GM18526 (cell line): Measurements from ENCODE around the gene FOXC1.

Experiments
- POLR2A ChIP-seq: IDR thresholded peaks from 3 replicates; pipeline ENCODE4 v1.6.1; 2011; ENCODE audit not compliant: insufficient read length; ENCODE audit errors: extremely low read depth

The FOXC1 gene

DNA sequence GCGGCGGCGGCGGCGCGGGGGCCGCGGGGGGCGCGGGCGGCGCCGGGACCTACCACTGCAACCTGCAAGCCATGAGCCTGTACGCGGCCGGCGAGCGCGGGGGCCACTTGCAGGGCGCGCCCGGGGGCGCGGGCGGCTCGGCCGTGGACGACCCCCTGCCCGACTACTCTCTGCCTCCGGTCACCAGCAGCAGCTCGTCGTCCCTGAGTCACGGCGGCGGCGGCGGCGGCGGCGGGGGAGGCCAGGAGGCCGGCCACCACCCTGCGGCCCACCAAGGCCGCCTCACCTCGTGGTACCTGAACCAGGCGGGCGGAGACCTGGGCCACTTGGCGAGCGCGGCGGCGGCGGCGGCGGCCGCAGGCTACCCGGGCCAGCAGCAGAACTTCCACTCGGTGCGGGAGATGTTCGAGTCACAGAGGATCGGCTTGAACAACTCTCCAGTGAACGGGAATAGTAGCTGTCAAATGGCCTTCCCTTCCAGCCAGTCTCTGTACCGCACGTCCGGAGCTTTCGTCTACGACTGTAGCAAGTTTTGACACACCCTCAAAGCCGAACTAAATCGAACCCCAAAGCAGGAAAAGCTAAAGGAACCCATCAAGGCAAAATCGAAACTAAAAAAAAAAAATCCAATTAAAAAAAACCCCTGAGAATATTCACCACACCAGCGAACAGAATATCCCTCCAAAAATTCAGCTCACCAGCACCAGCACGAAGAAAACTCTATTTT lies 2.0 kb downstream of the FOXC1 start:
- TF ChIP-seq POLR2A: no peak

DNA sequence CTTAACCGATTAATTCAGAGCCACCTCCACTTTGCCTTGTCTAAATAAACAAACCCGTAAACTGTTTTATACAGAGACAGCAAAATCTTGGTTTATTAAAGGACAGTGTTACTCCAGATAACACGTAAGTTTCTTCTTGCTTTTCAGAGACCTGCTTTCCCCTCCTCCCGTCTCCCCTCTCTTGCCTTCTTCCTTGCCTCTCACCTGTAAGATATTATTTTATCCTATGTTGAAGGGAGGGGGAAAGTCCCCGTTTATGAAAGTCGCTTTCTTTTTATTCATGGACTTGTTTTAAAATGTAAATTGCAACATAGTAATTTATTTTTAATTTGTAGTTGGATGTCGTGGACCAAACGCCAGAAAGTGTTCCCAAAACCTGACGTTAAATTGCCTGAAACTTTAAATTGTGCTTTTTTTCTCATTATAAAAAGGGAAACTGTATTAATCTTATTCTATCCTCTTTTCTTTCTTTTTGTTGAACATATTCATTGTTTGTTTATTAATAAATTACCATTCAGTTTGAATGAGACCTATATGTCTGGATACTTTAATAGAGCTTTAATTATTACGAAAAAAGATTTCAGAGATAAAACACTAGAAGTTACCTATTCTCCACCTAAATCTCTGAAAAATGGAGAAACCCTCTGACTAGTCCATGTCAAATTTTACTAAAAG lies 2.7 kb downstream of the FOXC1 start:
- no peak for TF ChIP-seq POLR2A

GRCh38 chr6:1612974-1613306 lies 3.2 kb downstream of the FOXC1 start:
- no peak for TF ChIP-seq POLR2A

- TF ChIP-seq POLR2A: no peak
Observed at GRCh38 chr6:1613346-1613687, 3.6 kb downstream of the FOXC1 start.

DNA sequence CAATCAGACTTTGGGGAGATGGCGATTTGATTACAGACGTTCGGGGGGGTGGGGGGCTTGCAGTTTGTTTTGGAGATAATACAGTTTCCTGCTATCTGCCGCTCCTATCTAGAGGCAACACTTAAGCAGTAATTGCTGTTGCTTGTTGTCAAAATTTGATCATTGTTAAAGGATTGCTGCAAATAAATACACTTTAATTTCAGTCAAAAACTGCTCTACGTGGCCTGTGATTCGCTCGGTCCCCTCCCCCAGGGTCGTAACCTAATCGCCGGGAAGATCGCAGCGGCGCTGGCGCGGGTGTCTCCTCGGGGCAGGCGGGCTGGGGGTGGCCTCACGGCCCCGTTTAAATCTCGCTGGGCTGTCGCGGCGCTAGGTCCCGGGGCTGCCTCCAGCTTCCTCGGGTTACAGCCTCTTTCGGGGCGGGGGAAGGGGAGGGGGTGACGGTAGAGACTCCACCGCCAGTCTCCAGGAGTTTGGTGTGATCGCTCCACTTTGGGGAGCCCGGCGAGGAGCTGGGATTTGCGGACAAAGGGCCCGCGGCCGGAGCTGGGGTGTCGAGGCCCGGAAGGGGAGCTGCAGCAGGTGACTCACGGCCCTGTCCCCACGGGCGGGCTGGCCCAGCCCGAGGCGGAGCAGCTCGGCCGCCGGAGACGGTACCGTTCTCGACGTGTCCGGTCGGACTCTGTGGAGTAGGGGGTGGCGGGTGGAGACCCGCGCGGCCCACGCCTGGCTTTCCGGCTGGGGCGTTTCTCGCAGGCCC lies 4.2 kb downstream of the FOXC1 start:
- no peak for TF ChIP-seq POLR2A

GRCh38 chr6:1614448-1615150 lies 4.9 kb downstream of the FOXC1 start:
- no peak for TF ChIP-seq POLR2A

DNA sequence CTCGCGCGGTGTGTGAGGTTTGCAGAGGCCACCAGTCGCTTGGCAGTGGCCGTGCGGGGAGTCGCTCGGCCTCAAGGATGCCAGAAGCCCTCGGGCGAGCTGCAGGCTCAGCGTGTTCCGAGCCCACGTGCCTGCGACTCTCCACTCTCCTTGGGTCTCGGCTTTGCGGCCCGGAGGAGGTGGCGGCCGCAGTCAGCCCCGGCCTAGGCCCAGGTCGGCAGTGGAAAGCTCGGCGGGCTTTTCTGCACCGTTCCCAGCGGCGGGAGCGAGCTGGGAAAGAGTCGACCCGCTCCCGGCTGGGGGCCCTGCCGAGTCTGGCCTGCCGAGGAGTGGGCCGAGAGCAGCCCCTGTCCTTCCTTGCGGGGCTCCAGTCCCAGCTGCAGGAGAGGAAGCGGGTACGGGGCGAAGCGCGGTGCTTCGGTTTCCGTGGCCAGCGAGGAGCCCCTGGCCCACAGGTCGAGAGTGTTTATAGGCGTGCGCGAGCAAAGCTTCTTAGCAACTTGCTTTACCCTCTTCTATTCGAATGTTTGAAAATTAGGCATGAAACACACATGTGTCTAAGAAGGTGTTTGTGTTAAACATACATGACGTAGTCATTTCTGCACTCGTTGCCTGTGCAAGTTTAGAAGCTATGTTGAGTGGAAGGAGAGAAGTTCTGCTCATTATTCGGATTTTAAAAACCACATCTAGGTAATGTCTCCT lies 5.6 kb downstream of the FOXC1 start:
- TF ChIP-seq POLR2A: no peak

DNA sequence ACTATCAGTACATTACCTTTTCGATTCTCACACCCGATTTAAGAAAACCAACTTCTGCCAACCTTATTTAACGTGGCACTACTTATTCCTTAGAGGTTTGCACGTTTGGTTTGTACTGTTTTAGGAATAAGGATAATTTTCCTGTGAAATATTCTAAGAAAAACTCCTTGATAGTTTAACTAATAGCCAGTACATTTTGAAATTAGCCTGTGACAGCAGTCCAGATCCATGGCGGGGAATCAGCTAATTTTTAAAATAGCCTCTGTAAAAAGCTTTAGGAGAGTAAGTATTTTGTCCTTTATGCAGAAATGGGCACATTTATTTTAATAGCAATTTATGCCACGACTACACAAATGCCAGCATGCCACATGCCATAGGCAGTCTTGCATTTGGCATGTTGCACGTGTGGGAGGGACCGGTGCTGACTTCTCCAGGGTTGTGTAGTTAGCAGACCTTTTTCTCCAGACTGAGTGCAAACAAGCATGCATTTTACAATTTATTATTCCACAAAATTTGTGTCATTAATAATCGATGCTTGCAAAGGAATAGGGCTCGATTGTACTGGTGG lies 6.2 kb downstream of the FOXC1 start:
- TF ChIP-seq POLR2A: no peak

- TF ChIP-seq POLR2A: no peak
Observed at GRCh38 chr6:1616701-1617463, 7.2 kb downstream of the FOXC1 start.

- TF ChIP-seq POLR2A: no peak
Observed at GRCh38 chr6:1617466-1618310, 8.0 kb downstream of the FOXC1 start.

- TF ChIP-seq POLR2A: no peak
Observed at GRCh38 chr6:1618311-1619097, 8.8 kb downstream of the FOXC1 start.

- TF ChIP-seq POLR2A: no peak
Observed at GRCh38 chr6:1619098-1619672, 9.5 kb downstream of the FOXC1 start.
